GM04503 (cell line): ENCODE data around the gene TSEN54.

Source experiments
- DNase-seq: peaks from one replicate; pipeline ENCODE4 v3.0.0-alpha.2; 2012; ENCODE audit warnings: low read depth

TSEN54 gene

GRCh38 chr17:75504347-75505151, 11.8 kb upstream of the TSEN54 start:
- no peak for DNase-seq

- DNase-seq: no peak
Measured at GRCh38 chr17:75505152-75505409, 11.2 kb upstream of the TSEN54 start.

- DNase-seq: no peak
Measured at GRCh38 chr17:75505640-75506039, 10.7 kb upstream of the TSEN54 start.

DNA sequence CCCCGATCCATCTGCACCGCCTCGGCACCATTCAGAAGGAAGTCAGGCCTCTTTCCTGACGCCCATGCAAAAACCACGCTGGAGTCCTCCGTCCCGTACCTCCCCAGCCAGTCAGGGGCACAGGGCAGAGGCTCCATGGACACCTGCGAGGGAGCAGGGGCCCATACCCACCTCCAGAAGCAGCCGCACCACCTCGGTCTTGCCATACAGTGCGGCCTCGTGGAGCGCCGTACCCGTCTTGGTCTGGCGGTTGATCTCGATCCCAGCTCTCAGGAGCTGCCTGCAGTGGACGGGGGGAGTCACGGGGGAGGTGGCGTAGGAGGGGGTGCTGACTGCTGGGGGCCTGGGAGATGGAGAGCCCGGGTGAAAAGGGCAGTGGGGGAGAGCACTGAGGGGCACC, 10.2 kb upstream of the TSEN54 start:
- no peak for DNase-seq

DNA sequence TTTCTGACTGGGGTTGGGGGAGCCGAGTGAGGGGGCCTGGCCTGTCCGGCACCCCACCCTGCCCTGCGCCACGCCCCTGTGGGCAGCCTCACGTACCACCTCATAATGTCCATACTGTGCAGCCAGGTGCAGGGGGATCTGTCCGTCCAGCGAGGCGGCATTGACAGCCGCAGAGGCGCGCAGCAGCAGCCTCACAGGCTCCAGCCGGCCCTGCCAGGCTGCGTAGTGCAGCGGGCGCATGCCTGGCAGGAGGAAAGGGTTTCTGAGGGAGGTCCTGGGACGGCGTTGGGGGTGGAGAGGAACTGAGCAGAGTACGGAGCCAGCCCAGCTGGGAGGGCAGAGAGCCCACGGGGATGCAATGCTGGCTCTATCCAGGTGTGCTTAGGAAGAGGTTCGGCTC, 9.4 kb upstream of the TSEN54 start:
- no peak for DNase-seq

GRCh38 chr17:75507733-75508719, 8.3 kb upstream of the TSEN54 start:
- DNase-seq: no peak

DNA sequence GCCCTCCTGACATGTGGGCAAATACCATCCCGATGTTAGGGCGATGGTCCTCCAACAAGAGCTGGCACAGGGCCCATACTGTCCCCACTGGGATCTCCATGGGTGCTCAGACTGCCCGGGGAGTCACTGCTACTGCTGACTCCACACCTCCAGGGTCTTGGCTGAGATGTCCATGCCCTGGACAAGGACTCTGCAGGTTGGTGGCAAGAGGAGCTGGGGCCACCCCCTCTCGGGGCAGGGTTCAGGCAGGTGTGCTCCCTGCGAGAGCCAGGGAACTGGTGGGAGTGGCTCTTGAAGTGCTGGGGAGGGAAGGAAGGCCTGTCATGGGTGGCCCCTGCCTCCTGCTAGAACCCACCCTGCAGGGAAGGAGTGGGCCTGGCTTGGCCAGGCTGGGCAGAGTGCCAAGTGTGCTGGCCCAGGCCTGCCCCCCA, 7.4 kb upstream of the TSEN54 start:
- DNase-seq: no peak

GRCh38 chr17:75509528-75510258, 6.6 kb upstream of the TSEN54 start:
- no peak for DNase-seq

DNA sequence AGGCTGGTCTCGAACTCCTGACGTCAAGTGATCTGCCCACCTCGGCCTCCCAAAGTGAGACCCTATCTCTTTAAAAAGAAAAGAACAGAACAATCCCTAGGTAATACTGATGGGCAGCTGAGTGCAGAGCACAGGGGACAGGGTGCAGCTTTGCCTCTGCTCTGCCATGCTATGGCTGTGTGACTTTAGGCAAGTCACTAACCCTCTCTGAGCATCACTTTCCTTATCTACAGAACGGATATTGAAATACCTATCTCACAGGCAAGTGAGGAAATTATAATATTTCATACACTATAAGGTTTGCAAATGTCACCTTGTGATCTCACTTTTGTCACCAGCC, 5.1 kb upstream of the TSEN54 start:
- DNase-seq: no peak

- no peak for DNase-seq
Measured at GRCh38 chr17:75511610-75512575, 4.4 kb upstream of the TSEN54 start.

DNA sequence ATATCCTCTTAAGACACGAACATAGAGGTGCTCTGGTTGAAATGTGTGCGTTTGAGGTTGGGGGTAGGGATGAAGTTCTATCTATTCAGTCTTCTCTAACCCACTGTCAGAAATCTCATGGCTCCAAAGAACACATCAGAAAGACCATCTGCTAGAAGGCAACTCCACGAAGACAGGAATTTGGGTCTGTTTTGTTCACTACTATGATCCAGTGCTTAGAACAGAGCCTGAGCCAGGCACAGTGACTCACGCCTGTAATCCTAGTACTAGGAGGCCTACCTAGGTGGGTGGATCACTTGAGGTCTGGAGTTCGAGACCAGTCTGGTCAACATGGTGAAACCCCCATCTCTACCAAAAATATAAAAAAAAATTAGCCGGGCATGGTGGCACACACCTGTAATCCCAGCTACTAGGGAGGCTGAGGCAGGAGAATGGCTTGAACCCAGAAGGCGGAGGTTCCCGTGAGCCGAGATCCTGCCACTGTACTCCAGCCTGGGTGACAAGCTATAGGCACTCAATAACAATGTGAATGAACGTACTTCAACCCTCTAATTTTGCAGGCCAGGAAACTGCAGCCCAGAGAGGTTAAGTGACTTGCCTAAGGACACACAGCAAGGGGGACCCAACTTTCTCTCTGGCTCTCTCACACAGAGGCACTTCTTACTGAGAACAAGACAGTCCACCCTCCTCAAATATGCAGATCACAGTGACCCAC, 3.2 kb upstream of the TSEN54 start:
- no peak for DNase-seq

GRCh38 chr17:75513641-75514000, 2.7 kb upstream of the TSEN54 start:
- DNase-seq: no peak

- DNase-seq: no peak
Measured at GRCh38 chr17:75514299-75514918, 1.9 kb upstream of the TSEN54 start.

DNA sequence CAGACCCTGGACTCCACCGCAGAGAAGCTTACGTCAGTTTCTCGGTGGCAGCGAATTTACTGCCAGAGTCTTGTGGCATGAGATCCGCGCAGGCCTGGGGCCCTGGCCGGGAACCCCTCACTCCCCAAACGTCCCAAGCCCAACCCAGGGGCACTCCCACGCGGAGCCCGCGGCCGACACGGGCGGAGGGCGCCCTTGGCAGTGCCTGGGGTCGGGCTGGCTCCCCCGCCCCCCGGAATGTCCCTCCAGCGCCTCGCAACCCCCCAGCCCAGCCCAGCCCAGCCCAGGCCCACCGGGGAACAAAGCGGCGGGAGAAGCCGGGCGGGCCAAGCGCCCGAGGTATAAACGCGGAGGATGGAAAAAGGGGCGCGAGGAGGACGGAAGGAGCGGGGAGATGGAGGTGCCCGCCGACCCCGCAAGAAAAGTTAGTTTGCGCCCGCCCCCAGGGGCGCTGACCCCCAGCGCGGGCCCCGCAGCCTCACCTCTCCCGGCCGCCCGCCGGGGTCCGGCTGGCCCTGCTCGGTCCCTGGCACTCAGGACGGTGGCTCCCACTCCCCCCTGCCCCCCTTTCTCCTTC, 1.3 kb upstream of the TSEN54 start:
- no peak for DNase-seq

GRCh38 chr17:75515496-75516254, 653 bp upstream of the TSEN54 start, which contains the start of gene CASKIN2:
Gene CASKIN2 (minus strand): TSS chr17:75515537. CDS start chr17:75513804, 1,733 bp downstream.
- peak; percentile 21 for DNase-seq

- DNase-seq: no peak
Measured at GRCh38 chr17:75516619-75517296, 430 bp downstream of the TSEN54 start.

DNA sequence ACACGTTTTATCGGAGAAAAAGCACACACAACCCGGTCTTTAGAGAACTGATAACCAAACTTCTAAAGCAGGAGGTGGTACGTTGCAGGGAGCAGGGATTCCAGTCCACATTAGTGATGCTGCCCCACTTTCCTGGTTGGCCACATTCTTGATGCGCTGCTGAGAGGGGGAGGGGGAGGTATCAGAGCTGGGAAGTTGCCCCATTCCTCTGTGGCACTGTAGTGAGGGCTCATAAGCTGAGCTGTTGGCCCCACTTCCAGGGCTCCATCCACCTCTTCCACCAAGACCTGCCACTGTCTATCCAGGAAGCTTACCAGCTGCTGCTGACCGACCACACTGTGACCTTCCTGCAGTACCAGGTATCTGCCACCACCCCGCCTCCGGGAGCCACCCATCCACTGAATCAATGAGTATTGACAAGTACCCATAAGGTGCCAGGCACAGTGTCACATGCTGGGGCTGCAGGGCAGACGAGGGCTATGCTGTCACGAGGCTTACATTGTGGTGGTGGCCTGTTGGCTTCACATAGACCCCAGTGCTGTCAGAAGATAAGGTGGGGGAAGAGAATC, 1.1 kb downstream of the TSEN54 start:
- no peak for DNase-seq

- no peak for DNase-seq
Measured at GRCh38 chr17:75518201-75518600, 1.9 kb downstream of the TSEN54 start.
